Spinal cord (tissue), 10 donors: ENCODE results near the gene RAB31. TPM values are rescaled to one million over a fixed set of nuclear protein-coding genes. Genes with fewer than 3 reads are reported as not detected.

Experiments
- DNase-seq, 6 donors: peaks; one replicate each; pipeline versions ENCODE4 v3.0.0 to v3.0.0-alpha.2; 2013 to 2015; ENCODE audit warnings: low spot score in 6 of 6, low read depth in 4 of 6
- H3K27ac ChIP-seq: one replicate; pipeline ENCODE4 v1.5.1; 2013; ENCODE audit warnings: low read depth, low read length, control low read depth
- H3K27me3 ChIP-seq: one replicate; pipeline ENCODE4 v1.6.1; 2013; ENCODE audit warnings: low read length; ENCODE audit not compliant: control insufficient read depth, insufficient read depth
- H3K36me3 ChIP-seq: one replicate; pipeline ENCODE4 v1.6.1; 2013; ENCODE audit warnings: low read length; ENCODE audit not compliant: control insufficient read depth, insufficient read depth
- H3K4me1 ChIP-seq: one replicate; pipeline ENCODE4 v1.6.1; 2013; ENCODE audit warnings: low read length; ENCODE audit not compliant: control insufficient read depth, insufficient read depth
- H3K4me3 ChIP-seq: one replicate; pipeline ENCODE4 v1.5.1; 2013; ENCODE audit warnings: low read depth, low read length, control low read depth
- H3K9me3 ChIP-seq: one replicate; pipeline ENCODE4 v1.6.1; 2013; ENCODE audit warnings: low read length; ENCODE audit not compliant: control insufficient read depth, insufficient read depth
- WGBS: methylation state at CpG from one replicate; pipeline ENCODE4 v1.1.5; 2013; ENCODE audit warnings: missing lambda C conversion rate; ENCODE audit not compliant: insufficient coverage; 5-methylcytosine and 5-hydroxymethylcytosine counted together
- polyA plus RNA-seq, 2 donors: library from polyadenylated mRNA; unstranded; fragments of 120-200 nt; gene quantifications; one replicate each; pipeline ENCODE4 v1.2.1, GENCODE V29; 2013; ENCODE audit not compliant: insufficient read length in 2 of 2
- total RNA-seq, 2 donors: library from RNA; depleted of rRNA in 1 of 2; stranded (reverse); fragments of 120-200 nt in 1 of 2; fragments of >200 nt in 1 of 2; gene quantifications; one replicate each; pipeline versions ENCODE4 v1.2.3 to v1.2.4, GENCODE V29; 2013 to 2014
- donor health status: healthy.

Gene RAB31
- total and polyA plus RNA-seq, 4 donors: 59.0 to 172 (median 95.9) TPM

DNA sequence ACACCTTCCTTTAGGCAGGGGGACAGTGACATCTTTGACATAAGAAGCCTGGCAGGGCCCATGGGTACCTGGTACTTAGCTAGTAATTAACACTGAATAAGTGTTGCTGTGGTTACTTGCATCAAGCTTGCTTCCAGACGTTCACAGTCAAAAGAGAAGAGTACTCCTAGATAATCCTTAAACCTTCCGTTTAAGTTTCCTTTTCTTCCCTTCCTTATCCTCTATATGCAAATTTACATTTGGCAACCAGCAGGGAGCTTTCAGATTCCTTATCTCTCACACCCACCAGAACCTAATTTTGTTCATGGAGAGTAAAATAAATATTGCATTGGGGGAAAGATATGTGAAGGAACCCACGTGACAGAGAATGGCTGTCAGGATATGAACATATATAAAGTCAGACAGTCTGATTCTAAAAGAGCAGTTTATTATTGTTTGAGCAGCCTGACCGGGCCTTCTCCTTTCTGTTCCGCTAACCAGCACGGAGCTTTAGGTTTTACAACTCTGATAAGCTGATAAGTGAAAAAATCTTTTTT, 7.8 kb upstream of the RAB31 start:
- DNase-seq: no peak
- no peaks in the 10 kb centered on the region for H3K4me1 ChIP-seq
- H3K27ac ChIP-seq: no peak overlapping the region
- no peaks in the 10 kb centered on the region for H3K9me3 ChIP-seq
- no peaks in the 10 kb centered on the region for H3K36me3 ChIP-seq
- no peak overlapping the region for H3K4me3 ChIP-seq
- 54% methylated on average over 3 of the region's 6 CpGs for WGBS
- no peaks in the 10 kb centered on the region for H3K27me3 ChIP-seq

DNA sequence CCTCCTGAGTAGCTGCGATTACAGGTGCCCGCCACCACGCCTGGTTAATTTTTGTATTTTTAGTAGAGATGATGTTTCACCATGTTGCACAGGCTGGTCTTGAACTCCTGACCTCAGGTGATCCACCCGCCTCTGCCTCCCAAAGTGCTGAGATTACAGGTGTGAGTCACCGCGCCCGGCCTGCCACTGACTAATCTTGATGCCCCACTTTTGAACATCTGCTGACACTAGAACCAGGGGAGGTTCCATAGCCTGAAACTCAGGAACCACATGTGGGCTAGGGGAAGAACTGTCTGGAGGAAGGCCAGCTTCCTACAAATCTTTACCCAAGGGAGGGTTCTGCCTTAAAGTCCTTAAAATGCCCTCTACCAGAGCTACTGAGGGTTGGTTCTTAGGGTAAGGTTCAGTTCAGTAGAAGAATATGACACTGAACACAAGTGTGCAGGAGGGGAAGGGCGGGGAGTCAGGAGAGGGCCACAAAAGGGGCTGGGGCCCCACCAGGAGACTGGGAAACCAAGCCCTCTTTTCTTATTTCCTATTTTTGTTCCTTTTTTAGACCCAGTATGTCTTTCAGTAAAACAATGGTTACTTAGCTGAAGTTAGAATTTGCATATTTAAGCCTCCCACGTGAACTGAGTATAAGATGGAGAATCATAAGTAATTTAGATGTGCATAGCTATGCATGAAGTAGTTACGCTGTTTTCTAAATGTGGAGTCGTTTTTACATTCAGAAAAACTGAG, 6.3 kb upstream of the RAB31 start:
- no peak overlapping the region for H3K27ac ChIP-seq
- H3K4me3 ChIP-seq: no peak overlapping the region
- DNase-seq: no peak
- no peaks in the 10 kb centered on the region for H3K9me3 ChIP-seq
- WGBS: 91% methylated on average over 6 of the region's 11 CpGs
- H3K4me1 ChIP-seq: no peaks in the 10 kb centered on the region
- no peaks in the 10 kb centered on the region for H3K36me3 ChIP-seq
- H3K27me3 ChIP-seq: no peaks in the 10 kb centered on the region

DNA sequence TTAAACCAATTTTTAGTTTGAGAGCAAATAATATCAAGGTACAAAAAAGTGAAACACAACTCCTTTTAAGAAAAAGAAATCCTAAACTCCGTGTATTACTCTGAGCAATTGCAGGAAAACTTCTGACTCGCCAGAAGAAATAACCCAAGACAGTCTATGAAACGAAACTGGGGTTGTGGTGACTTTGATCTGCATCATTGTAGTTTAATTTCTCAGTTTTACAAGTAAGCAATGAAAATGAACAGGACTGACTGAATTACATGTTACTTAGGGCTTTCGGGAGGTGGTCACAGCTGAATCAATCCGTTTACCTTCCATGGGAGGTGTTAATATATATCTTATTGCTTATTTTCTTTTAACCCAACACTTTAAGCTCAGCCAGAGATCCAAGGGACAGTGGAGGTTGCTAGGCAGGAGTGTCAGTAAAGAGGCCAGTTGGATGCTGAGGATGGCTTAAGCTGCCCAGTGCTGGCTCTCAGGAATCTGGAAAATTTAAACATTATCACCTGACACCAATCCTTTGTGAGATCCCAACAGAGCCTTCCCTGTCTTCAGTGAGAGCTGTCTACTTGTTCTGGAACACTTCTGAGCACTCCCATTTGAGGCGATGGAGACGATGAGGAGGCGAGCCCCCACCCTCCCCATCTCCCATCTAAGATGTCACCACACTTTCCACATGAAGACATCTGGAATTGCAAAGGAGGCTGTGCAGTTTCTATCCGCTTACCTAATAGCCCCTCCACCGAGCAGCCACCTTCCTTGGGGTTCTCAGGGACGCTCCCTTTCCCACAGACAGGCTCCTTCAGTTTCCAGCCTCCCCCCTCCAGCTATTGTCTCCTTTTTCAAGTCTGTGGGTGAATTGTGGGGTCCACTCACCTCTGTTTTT, 3.6 kb upstream of the RAB31 start:
- peaks cover 7% of the 10 kb centered on the region for H3K27me3 ChIP-seq
- no peaks in the 10 kb centered on the region for H3K36me3 ChIP-seq
- H3K4me1 ChIP-seq: peaks cover 15% of the 10 kb centered on the region
- H3K9me3 ChIP-seq: no peaks in the 10 kb centered on the region
- 93% methylated on average over 6 of the region's 11 CpGs for WGBS
- no peak overlapping the region for H3K4me3 ChIP-seq
- H3K27ac ChIP-seq: no peak overlapping the region
- no peak for DNase-seq

DNA sequence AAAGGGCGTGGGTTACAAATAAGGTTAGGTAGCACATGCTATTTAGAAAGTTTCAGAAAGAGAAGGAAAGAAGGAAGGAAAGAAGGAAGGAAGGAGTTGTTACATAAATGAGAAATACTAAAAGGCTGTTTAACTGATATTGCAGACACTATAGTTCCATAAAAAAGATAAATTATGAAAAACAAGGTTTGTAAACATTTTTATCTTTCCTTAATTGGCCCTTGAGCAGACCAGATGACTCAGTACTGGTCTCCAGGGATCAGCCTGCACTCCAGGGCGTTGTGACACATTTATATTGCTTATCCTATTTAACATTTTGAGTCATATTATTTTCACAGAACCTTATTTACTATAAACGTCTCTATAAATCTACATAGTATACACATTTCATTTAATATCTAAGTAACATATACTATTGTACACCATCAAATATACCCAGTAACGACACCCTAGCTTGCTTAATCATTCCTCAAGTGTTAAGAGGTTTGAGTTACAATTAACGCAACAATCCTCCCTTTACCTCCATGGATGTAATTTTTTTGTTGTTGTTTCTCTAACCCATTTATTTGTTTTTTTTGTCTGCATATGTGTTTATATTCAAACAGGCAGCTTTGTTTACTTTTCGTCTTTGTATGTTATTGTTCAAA, 2.8 kb upstream of the RAB31 start:
- Histone ChIP-seq H3K36me3 (no peaks in the 10 kb centered on the region), H3K4me1 (peaks cover 17% of the 10 kb centered on the region), H3K9me3 (no peaks in the 10 kb centered on the region), H3K27ac (no peak overlapping the region), H3K4me3 (no peak overlapping the region), H3K27me3 (peaks cover 7% of the 10 kb centered on the region)
- WGBS: no CpG with 5 or more reads among the region's 6 CpGs
- DNase-seq: no peak

DNA sequence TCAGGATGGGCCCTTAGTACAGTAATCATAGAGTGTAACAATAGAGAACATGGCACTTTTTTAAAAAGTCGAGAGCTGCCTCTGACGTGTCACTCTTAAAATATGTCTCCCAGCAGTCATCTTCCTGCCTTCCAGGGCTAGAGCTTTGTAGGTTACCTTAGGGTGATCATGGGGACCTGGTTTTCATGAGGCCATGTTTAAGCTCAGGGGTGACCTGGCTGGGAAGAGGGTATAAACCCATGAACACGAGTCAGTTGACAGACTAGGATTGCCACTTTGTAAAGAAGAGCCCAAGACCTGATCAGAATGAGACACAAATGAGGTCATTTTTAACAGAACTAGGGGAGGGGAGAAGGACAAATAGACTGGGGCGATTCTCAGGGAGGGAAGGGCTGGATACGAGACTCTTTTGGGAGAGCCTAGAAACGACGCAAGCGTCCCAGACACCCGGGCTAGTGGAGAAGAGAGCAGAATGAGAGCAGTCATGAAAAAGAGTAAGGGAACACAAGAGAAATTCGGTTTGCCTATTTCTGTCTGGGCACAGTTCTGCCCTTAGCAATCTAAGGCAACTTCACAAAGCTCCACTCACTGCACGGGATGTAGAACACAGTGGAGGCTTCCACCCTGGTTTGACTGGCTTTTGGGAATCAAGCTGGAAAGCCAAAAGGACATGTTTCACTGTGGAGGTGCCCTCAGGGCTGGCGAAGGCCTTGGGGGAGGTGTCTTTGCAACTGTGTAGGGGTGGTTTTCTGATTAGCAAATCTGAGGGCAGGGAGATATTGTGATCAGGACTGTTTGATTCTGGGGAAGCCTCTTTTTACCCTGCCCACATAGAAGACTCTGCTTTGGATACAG, 1.8 kb upstream of the RAB31 start:
- WGBS: 84% methylated on average over 11 of the region's 12 CpGs
- Histone ChIP-seq H3K4me1 (peaks cover 21% of the 10 kb centered on the region), H3K27ac (no peak overlapping the region), H3K36me3 (no peaks in the 10 kb centered on the region), H3K9me3 (no peaks in the 10 kb centered on the region), H3K4me3 (no peak overlapping the region), H3K27me3 (peaks cover 7% of the 10 kb centered on the region)
- DNase-seq: no peak

DNA sequence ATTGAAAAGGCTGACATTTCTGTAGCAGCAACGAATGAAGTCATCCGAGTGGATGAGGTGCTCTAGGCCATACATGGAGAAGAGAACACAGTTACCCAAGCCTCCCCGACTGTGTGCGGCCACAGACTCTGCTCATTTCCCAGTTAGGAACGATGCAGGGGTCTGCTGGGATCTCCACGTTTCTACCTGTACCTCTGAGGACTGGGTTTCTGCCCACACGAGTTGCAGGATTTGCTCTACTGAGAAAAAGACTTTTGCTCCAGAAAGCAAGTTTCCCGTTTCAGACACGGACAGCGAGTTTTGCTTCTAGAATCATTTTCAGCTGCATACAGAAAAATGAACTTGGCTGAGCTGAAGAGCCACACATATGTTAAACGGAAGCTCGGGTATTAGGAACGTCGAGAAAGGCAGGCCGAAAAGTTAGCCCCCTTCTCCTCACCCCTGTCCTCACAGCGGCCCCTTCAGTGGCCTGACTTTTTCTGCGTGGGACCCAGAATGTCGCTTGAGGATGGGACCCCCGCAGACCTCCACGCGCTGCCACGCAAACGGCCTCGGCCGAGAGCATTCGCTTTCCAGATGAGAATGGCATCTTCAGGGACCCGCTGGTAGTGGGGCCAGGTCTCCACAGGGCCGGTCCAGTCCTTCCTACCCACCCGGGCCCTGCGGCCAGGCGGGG, 582 bp upstream of the RAB31 start:
- H3K27ac ChIP-seq: peak overlapping the region; percentile 94
- H3K9me3 ChIP-seq: no peaks in the 10 kb centered on the region
- peaks cover 7% of the 10 kb centered on the region for H3K27me3 ChIP-seq
- no peak for DNase-seq
- H3K4me3 ChIP-seq: peak overlapping the region; percentile 58
- WGBS: 13% methylated on average over 31 of the region's 31 CpGs
- H3K36me3 ChIP-seq: no peaks in the 10 kb centered on the region
- peaks cover 21% of the 10 kb centered on the region for H3K4me1 ChIP-seq

DNA sequence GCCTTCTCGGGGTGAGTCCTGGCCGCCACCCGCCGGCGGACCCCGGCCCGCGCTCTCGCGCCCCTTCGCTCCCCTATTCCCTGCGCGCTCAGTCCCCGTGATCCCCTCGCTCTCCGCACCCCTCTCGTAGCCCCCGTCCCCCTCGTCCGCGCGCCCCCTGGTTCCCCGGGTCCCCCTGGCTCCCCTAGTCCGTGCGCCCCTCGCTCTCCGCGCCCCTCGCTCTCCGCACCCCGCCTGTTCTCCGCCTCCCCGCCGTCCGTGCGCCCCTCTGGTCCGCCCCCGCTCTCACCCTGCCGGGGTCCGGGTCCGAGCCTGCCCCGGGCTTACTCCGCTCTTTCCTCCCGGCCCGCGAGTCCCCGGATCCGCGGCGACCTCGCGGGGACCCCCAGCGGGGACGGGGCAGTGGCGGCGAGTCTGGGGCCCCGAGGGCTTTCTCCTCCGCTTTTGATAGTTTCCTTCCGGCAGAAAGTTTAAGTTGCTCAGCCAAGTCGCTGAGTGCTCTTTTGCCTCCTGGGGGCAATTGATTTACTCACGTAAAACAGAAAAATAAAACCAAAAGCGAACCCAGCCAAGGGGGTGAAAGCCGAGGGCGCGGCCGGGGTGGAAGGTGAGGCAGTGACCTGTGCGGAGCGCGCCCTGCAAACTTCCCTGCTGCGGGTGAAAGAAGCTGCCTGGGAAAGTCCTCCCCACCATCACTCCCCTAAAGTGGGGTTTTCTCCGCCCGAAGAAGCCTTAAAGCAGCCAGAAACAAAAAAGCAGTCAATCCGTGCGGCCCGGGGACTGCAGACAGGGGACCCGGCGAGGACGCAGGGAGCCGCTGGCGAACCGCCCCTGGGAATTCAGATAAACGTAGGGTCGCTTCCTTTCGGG, 568 bp downstream of the RAB31 start:
- H3K36me3 ChIP-seq: no peaks in the 10 kb centered on the region
- H3K9me3 ChIP-seq: no peaks in the 10 kb centered on the region
- DNase-seq: peak in 1 of 6 donors; percentile 48
- H3K4me3 ChIP-seq: peak overlapping the region; percentile 78
- WGBS: under 1% methylated on average over 78 of the region's 84 CpGs
- H3K27ac ChIP-seq: peak overlapping the region; percentile 77
- peaks cover 7% of the 10 kb centered on the region for H3K27me3 ChIP-seq
- peaks cover 21% of the 10 kb centered on the region for H3K4me1 ChIP-seq

DNA sequence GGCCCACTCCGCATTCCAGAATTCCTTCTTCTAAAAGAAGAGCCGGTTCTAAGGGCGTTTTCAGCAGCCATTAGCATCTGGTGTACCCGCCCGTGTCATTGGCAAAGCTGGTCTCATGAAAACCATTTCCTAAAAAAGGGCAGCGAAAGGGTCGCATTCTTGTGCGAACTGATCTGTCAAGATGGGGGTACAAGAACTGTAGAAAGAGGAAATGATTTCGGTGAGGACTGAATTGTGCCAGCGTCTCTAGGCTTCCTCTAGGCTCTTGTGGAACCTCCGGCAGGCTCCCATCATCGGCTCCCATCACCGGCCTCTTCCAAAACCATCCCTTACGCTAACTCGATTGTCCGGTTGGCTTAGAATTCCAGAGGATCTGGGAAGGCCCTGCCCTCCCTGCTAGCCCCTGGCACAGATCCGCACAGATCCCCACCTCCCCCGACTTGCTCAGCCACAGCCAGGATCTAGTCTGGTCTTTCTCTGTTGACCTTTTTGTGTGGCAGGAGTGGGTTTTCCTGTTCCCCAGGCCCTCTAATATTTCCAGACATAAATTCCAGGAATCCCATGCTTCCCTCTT, 1.3 kb downstream of the RAB31 start:
- H3K36me3 ChIP-seq: no peaks in the 10 kb centered on the region
- H3K9me3 ChIP-seq: no peaks in the 10 kb centered on the region
- H3K4me3 ChIP-seq: peak overlapping the region; percentile 78
- peak overlapping the region; percentile 77 for H3K27ac ChIP-seq
- peak in 1 of 6 donors; percentile 41 for DNase-seq
- peaks cover 7% of the 10 kb centered on the region for H3K27me3 ChIP-seq
- 21% methylated on average over 18 of the region's 18 CpGs for WGBS
- peaks cover 21% of the 10 kb centered on the region for H3K4me1 ChIP-seq
